Aortic smooth muscle cell (primary cell): ENCODE results near the gene TMEM263. TPM values are rescaled to one million over a fixed set of nuclear protein-coding genes. Genes with fewer than 3 reads are reported as not detected.

Experiments
- total RNA-seq: library from RNA; depleted of rRNA; stranded (reverse); fragments of >200 nt; gene quantifications from 2 replicates; pipeline ENCODE4 v1.2.3, GENCODE V29; 2014

TMEM263 gene
- 93.5 and 105 TPM in 2 replicates for total RNA-seq

DNA sequence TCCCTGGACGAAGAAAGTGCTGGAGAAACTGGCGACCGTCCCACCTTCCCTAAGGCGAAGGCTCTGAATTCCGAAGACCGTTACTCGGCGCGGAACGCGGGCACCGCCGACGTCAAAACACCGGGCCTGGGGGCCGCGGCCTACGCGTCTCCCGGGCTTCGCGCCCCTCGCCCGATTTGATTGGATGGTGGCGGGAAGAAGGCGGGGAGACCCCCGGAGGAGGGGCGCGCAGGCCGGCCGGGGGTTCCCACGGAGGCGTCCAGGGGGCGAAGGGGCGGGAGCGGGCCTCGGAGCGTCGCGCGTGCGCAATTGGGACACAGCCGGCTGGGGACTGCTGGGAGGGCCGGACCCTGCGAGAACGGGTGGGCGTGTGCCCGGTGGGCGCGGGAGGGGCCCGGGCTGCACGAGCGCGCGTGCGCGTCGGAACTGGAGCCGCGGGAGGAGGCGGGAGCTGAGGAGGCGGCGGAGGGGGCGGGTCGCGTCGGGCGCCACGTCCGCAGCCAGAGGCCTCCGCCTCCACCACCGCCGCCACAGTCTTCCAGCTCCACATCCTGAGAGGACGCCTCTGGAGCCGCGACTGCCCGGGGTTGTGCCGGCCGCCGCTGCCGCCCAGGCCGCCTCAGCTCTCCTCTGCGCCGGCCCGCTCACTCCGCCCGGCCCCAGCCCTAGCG lies at the start of gene TMEM263:
TMEM263 (plus strand) TSS at position 531 of the 671 bp plus-strand sequence. CDS start 11,210 bp downstream, outside the sequence.

DNA sequence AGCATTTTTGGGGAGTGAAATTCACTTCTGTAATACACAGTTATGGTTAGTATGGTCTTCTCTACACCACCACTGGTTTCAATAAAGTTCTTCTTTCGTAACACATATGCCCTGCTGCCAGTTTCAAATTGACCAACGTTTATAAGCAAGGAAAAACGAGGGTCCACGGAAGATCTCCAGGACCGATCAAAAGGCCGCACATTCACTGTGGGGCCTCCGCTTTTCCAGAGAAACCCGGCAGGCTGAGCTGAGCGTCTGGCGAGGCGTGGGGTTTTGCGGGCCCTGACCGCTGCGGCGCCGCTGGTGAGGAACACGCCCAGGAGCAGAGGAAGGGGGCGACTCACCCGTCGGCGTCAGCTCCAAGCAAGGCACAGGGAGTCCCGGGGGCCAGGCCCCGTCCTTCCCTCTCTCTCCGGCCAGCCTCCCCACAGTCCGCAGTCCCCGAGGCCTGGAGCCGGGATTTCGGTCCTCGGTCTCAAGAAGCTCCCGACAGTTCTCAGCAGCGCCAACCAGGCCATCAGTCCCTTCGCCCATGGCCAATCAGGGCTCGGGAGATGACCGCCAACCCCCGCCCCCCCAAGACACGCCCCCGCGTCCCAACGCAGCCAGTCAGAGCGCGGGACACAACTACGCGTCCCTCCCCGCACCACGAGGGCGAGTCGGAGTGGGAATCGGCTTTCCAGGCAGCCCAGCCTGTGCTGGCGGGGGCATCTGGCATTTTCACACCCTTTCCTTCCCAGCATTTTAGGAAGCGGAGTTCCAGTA lies 31.1 kb downstream of the TMEM263 start, which contains the start of gene MTERF2:
MTERF2 (minus strand) TSS at position 522 of the 765 bp plus-strand sequence. CDS start 8,432 bp downstream, outside the sequence.

Other genes with a start within 250 kb of the TMEM263 start
- gene RIC8B, start 181.2 kb upstream of the TMEM263 start, total RNA-seq, result 12.2 and 14.0 TPM in 2 replicates
- gene MTERF2, start 31.2 kb downstream of the TMEM263 start, total RNA-seq, result 5.4 and 8.8 TPM in 2 replicates
- gene CRY1, start 137.6 kb downstream of the TMEM263 start, total RNA-seq, result 9.5 and 9.9 TPM in 2 replicates